Measurements from ENCODE around the gene AMOTL1. TPM values are rescaled to one million over a fixed set of nuclear protein-coding genes. Genes with fewer than 3 reads are reported as not detected.

Gene AMOTL1
- total RNA-seq, 1 donor = 64.7 TPM

DNA sequence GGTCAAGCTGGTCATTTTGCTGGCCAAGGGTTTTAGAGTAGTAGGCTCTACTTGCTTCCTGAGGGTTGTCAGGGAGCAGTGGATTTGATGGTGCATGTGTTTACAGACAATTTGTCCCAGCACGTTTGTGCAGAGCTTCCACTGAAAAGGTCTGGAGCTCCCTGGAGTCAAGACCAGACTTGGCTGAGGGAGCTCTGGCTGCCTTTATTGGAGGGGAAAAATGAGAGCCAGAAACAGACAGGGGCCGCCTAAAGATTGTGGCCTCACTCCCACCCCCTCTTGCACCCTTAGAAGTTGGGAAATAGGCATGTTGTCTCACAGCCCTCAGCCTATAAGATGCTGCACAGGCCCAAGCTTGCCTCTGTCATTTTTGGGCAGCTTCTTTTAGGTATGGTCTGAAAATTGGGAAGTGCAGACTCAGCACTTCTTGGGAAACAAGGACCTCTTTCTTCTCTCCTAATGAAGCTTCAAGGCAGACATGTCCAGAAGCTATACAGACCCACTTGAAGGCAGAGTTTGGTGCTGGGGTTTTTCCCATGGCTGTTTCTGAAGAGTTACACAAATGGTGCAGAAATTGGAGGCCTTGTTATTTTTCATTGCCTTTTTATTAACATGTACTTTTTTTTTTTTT lies 55.1 kb downstream of the AMOTL1 start:
- no peak for DNase-seq (ENCODE audit: low read depth)
- no peak overlapping the region for H3K4me3 ChIP-seq (ENCODE audit: low read depth, low read length)
- TF ChIP-seq, protein P1, sequence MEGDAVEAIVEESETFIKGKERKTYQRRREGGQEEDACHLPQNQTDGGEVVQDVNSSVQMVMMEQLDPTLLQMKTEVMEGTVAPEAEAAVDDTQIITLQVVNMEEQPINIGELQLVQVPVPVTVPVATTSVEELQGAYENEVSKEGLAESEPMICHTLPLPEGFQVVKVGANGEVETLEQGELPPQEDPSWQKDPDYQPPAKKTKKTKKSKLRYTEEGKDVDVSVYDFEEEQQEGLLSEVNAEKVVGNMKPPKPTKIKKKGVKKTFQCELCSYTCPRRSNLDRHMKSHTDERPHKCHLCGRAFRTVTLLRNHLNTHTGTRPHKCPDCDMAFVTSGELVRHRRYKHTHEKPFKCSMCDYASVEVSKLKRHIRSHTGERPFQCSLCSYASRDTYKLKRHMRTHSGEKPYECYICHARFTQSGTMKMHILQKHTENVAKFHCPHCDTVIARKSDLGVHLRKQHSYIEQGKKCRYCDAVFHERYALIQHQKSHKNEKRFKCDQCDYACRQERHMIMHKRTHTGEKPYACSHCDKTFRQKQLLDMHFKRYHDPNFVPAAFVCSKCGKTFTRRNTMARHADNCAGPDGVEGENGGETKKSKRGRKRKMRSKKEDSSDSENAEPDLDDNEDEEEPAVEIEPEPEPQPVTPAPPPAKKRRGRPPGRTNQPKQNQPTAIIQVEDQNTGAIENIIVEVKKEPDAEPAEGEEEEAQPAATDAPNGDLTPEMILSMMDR (IDR thresholded peaks at IDR 0.05; ENCODE audit: insufficient read depth, low read length) = no peak

DNA sequence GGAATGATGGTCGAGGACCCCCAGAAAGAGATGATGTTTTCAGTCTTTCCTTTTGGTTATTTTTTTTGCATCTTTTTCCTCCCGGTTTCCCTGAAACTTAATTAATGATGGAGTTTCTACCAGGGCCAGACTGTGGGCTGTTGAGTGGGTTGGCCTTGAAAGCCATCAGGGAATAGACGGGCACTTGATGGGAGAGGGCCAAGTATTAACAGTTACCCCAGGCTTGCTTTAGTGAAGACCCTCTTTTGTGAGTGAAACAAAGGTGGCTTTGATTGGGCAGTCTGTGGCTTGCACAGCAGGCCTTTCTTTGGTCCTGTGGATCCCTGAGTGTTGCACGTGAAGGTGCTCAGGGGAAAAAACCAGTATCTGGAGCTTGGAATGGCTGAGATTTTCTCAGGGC lies 56.9 kb downstream of the AMOTL1 start:
- TF ChIP-seq, protein P1 (IDR thresholded peaks at IDR 0.05; ENCODE audit: insufficient read depth, low read length) = no peak
- DNase-seq (ENCODE audit: low read depth) = no peak
- no peak overlapping the region for H3K4me3 ChIP-seq (ENCODE audit: low read depth, low read length)

GRCh38 chr11:94825481-94825880 lies 57.3 kb downstream of the AMOTL1 start:
- DNase-seq (ENCODE audit: low read depth) = no peak
- no peak overlapping the region for H3K4me3 ChIP-seq (ENCODE audit: low read depth, low read length)
- TF ChIP-seq, protein P1 (IDR thresholded peaks at IDR 0.05; ENCODE audit: insufficient read depth, low read length) = no peak

- H3K4me3 ChIP-seq (ENCODE audit: low read depth, low read length) = no peak overlapping the region
- no peak for DNase-seq (ENCODE audit: low read depth)
- TF ChIP-seq, protein P1 (IDR thresholded peaks at IDR 0.05; ENCODE audit: insufficient read depth, low read length) = no peak
Observed at GRCh38 chr11:94826415-94826814, 58.3 kb downstream of the AMOTL1 start.

GRCh38 chr11:94828088-94828487 lies 59.9 kb downstream of the AMOTL1 start:
- no peak overlapping the region for H3K4me3 ChIP-seq (ENCODE audit: low read depth, low read length)
- no peak for DNase-seq (ENCODE audit: low read depth)
- TF ChIP-seq, protein P1 (IDR thresholded peaks at IDR 0.05; ENCODE audit: insufficient read depth, low read length) = no peak

- H3K4me3 ChIP-seq (ENCODE audit: low read depth, low read length) = no peak overlapping the region
- DNase-seq (ENCODE audit: low read depth) = no peak
- TF ChIP-seq, protein P1 (IDR thresholded peaks at IDR 0.05; ENCODE audit: insufficient read depth, low read length) = no peak
Observed at GRCh38 chr11:94830722-94831510, 62.8 kb downstream of the AMOTL1 start.

Measured in fibroblast of the aortic adventitia (primary cell).